HG02571 (cell line): Measurements from ENCODE around the gene TPX2.
A peak's percentile ranks its signal among the peaks of the same experiment; 100 is the strongest.

ENCODE experiments used
- ATAC-seq: cut with Tn5 transposase; IDR thresholded peaks from one replicate; pipeline ENCODE4 v1.9.1; 2021; ENCODE audit warnings: mild to moderate bottlenecking, moderate library complexity; ENCODE audit not compliant: unreplicated experiment

TPX2 gene

GRCh38 chr20:31705598-31706597 is 33.2 kb upstream of the TPX2 start:
- peak; percentile 93 for ATAC-seq

DNA sequence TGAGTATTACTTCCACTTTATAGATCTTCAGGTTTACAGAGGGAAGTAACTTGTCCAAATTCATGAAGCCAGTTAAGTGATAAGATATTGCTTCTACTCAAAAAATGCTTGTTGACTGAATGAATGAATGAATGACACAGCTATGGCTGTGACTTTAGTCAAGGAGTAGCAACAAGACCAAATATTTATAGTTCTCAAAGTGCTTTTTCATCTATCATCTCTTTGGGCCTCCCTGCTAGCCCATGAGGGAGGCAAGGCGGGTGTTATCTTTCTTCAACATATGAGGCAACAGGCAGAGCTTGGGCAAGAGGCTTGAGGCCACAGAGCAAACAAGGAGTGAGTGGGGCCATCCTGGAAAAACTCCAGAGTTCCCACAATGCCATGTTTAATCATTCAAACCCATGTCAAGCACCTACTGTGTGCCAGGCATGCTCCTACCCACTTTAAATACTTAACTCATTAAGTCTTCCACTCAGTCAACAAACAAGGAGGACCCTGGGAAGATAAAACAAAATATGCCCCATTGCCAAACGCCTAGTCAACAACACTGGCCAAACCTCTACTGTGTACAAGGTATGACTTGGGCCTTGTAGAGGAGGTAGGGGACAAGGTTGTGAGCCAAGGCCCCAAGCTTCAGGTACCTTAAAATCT is 32.4 kb upstream of the TPX2 start:
- ATAC-seq: no peak

GRCh38 chr20:31707258-31707615 is 31.9 kb upstream of the TPX2 start:
- no peak for ATAC-seq

GRCh38 chr20:31707994-31708735 is 30.9 kb upstream of the TPX2 start:
- ATAC-seq: no peak

DNA sequence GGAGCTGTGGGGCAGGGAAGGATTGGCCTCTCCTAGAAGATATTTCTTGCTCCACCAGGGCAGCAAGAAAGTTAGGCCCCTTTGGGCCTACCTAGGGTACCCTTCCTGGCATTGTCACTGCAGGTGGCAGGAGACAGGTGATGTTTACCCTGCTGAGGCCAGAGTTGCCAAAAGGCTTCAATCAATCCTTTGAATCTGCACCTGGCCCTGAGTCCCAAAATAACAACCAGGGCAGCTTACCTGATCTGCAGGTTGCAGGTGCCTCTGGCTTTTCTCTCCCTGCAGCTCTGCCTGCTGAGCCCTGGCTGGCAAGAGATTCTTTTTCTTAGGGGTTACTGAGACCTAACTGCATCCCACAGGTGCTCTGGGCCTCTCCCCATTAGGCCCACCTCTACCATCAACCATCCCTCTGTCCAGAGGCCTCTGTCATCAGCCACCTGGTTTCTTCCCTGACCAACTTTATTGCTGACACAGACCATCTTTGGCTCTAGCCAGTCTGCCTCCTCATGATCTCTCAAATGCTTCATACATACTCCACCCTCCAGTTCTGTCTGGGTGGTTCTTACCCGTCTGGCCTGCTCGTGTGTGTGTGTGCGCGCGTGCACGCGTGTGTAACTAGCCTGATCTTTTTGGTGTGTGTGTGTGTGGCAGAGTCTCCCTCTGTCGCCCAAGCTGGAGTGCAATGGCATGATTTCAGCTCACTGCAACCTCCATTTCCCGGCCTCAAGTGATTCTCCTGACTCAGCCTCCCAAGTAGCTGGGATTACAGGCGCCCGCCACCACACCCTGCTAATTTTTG is 30.2 kb upstream of the TPX2 start:
- no peak for ATAC-seq

GRCh38 chr20:31709939-31710338 is 29.2 kb upstream of the TPX2 start:
- no peak for ATAC-seq

DNA sequence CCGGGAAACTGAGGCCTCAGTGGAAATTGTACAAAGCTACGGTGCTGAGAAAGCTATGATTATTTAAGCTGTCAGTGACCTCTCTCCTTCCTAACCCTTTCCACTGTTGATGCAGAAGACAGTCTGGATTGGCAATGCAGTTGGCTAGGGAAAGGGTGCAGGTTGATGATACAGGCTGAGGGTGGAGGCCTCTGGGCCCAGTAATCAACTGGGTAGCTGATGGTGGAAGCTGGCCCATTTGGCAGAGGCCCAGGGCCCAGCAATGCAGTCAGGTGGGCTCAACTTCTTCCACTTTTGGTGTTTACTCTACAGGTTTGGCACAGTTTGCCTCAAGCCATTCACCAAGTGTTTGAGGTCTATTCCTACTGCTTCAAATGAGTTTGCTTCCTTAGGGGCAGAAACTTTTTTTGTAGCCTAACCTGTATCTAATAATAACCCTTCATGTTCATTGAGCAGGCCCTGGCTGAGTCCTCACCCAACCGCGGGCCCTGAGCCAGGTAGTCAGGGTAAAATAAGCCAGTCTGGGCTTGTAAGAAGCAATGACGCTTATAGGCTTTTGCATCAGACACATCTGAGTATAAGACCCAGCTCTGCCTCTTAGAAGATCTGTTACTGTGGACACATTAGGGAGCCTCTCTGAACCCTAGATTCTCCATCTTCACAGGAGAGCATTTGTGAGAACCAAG is 28.5 kb upstream of the TPX2 start:
- no peak for ATAC-seq

DNA sequence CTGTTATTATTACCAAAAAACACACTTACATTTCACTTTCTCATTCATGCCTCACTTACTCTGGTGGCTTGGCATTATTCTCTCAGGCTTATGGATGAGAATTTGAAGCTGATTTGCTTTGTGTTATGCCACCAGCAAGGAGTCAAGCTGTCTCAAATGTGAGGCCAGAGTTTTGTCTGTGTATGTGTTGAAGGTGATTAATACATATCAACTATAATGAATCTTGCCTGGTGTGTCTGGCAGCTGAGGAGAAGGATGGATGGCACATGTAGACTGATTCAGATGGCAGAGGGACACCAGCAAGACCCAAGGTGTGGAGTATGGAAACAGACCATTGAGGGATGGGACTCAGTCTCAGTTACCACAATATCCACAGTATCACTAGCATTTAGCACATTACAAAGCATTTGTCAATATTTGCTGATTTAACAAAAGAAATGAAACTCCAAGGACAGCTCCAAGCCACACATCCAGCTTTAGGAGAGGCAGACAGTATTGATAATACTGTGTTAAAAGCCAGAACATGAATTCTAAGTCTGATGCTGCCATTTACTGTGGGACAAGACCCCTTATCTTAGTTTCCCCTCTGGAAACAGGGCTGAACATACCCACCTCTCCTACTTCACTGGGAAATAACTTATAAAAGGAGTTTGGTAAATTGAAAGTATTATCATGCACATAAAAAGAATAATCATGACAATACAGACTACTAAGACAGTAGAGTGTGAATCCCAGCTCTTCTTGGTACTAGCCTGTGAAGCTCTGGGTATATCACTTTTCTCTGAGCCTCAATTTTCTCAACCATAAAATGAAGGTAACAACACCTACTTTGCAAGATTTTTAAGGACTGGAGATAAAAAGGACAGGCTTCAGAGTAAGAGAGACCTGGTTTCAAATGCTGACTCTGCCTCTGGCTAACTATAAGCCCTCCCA is 27.6 kb upstream of the TPX2 start:
- ATAC-seq: no peak

- ATAC-seq: no peak
Observed at GRCh38 chr20:31712112-31712553, 27.0 kb upstream of the TPX2 start.

GRCh38 chr20:31712564-31713311 is 26.4 kb upstream of the TPX2 start:
- no peak for ATAC-seq

GRCh38 chr20:31713312-31714273 is 25.5 kb upstream of the TPX2 start:
- ATAC-seq: no peak

DNA sequence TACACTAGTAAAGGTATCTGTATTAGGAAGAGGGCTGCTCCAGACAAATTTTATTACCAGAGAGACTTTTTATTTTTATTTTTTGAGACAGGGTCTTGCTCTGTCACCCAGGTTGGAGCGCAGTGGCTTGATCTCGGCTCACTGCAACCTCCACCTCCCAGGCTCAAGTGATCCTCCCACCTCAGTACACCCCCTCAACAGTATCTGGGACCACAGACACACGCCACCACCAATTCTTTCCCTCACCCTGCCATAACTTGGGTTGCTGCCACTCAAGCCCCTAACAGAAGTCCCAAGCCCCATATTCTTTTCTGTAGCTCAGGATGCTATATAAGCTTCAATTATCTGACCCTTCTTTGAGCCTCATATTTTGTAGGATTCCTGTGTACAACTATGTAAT is 23.3 kb upstream of the TPX2 start:
- no peak for ATAC-seq

DNA sequence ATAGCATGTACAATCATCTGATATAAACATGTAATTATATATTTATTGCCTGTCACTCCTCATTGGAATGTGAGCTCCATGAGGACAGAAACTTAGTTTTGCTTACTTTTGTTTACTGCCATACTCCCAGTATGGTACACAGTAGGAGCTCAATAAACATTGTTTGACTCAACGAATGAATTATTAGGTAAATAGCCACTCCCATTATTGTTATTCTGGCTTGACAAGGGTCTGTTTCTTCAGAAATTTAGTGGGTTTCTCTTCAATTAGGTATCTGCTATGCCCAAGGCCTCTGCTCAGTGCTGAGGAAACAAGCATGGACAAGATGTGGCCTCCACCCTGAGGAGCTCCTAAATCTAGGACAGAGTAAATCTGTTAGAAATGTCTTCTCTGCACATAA is 22.7 kb upstream of the TPX2 start:
- ATAC-seq: no peak

- ATAC-seq: peak; percentile 15
Observed at GRCh38 chr20:31716818-31717477, 22.1 kb upstream of the TPX2 start.

DNA sequence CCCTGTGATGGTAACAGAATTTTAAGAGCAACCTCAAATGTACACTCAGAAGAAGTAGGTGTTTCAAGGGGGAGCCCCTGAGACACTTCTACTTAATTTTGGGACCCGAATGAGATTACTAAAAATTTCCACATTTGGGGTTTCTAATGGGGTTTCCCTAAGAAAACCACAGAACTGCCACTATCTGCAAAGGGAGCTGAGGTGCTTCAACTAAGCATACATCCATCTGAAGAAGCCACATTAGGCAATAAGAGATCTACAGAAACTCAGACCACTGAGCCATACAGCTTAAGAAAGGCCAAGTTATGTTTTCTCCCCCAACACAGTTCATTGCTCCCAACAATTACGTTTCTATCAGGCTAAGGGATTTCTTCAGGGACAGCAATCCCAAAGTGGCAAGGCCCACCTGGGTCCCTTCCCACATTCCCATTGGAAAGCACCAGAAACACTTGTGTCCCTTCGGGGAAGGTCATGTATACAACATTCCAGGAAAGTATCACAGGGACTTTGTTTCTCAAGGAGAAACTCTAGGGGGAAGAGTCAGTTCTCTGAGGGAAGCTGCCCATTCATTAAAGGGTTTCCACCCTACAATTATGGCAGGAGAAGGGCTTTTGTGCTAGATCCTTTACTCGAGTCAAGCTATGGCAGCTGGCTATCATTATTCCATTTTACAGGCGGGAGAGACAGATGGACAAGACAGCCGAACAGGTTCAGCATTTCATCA is 21.4 kb upstream of the TPX2 start:
- ATAC-seq: peak; percentile 51
